GM12878 (cell line): ENCODE results near the gene FOXO3. TPM values are rescaled to one million over a fixed set of nuclear protein-coding genes. Genes with fewer than 3 reads are reported as not detected.

Experiments
- ASH2L ChIP-seq: fragments of 300-600, 200-600 bp; sonication (generic); IDR thresholded peaks from 2 replicates; pipeline ENCODE4 v1.6.1; 2017; ENCODE audit warnings: low read depth, mild to moderate bottlenecking, borderline replicate concordance
- BCL11A ChIP-seq: IDR thresholded peaks from 2 replicates; pipeline ENCODE4 v1.6.1; 2011; ENCODE audit warnings: low read depth, low read length
- BCLAF1 ChIP-seq: fragments of 450-650 bp; IDR thresholded peaks from 2 replicates; pipeline ENCODE4 v1.6.1; 2017; ENCODE audit warnings: antibody characterized with exemption, mild to moderate bottlenecking, moderate library complexity
- BRCA1 ChIP-seq: IDR thresholded peaks from 2 replicates; pipeline ENCODE4 v1.6.1; 2011; ENCODE audit warnings: low read depth, low read length, improper control_type of control experiment
- CREM ChIP-seq: IDR thresholded peaks from 2 replicates; pipeline ENCODE4 v1.6.1; 2014; ENCODE audit warnings: antibody characterized with exemption, low read depth
- E2F4 ChIP-seq: IDR thresholded peaks from 2 replicates; pipeline ENCODE4 v1.6.1; 2012; ENCODE audit warnings: low read depth, low read length, improper control_type of control experiment
- ETV6 ChIP-seq, 2 experiments: fragments of 450-650 bp in 1 of 2; IDR thresholded peaks in 1 of 2; conservative IDR thresholded peaks in 1 of 2; 2 replicates each; pipeline ENCODE4 v1.6.1; 2014; ENCODE audit warnings: antibody characterized with exemption in 1 of 2, borderline replicate concordance in 1 of 2, low read depth in 1 of 2, mild to moderate bottlenecking in 1 of 2, moderate library complexity in 1 of 2
- FOS ChIP-seq: IDR thresholded peaks from 3 replicates; pipeline ENCODE4 v1.6.1; 2011; ENCODE audit warnings: borderline replicate concordance; ENCODE audit not compliant: insufficient read length; ENCODE audit errors: extremely low read depth
- FOXK2 ChIP-seq: fragments of 450-650 bp; IDR thresholded peaks from 2 replicates; pipeline ENCODE4 v1.6.1; 2017; ENCODE audit warnings: mild to moderate bottlenecking, moderate library complexity
- GABPA ChIP-seq: IDR thresholded peaks from 2 replicates; pipeline ENCODE4 v1.6.1; 2014; ENCODE audit warnings: antibody characterized with exemption, low read depth, mild to moderate bottlenecking, inconsistent platforms
- IRF5 ChIP-seq: fragments of 450-650 bp; IDR thresholded peaks from 2 replicates; pipeline ENCODE4 v1.6.1; 2017; ENCODE audit warnings: borderline replicate concordance
- JUNB ChIP-seq: IDR thresholded peaks from 2 replicates; pipeline ENCODE4 v1.6.1; 2016; ENCODE audit warnings: antibody characterized with exemption, mild to moderate bottlenecking
- MXI1 ChIP-seq: fragments of 150-350 bp; IDR thresholded peaks from 2 replicates; pipeline ENCODE4 v1.6.1; 2011; ENCODE audit warnings: low read depth, mild to moderate bottlenecking, inconsistent platforms, low read length, improper control_type of control experiment
- MYB ChIP-seq: fragments of 150-350 bp; IDR thresholded peaks from 2 replicates; pipeline ENCODE4 v1.6.1; 2014; ENCODE audit warnings: mild to moderate bottlenecking, low read depth, low read length, borderline replicate concordance
- NBN ChIP-seq: fragments of 450-650 bp; IDR thresholded peaks from 2 replicates; pipeline ENCODE4 v1.6.1; 2016
- PML ChIP-seq: IDR thresholded peaks from 2 replicates; pipeline ENCODE4 v1.6.1; 2012; ENCODE audit warnings: low read length, inconsistent platforms
- RAD21 ChIP-seq: IDR thresholded peaks from 2 replicates; pipeline ENCODE4 v1.6.1; 2011; ENCODE audit warnings: mild to moderate bottlenecking, low read depth, low read length, moderate library complexity; ENCODE audit not compliant: insufficient read depth
- RELB ChIP-seq: fragments of 450-650 bp; IDR thresholded peaks from 2 replicates; pipeline ENCODE4 v1.6.1; 2017; ENCODE audit warnings: low read depth, mild to moderate bottlenecking, moderate library complexity
- SIX5 ChIP-seq: IDR thresholded peaks from 2 replicates; pipeline ENCODE4 v1.6.1; 2011; ENCODE audit warnings: mild to moderate bottlenecking, low read depth, low read length, moderate library complexity; ENCODE audit not compliant: severe bottlenecking
- SKIL ChIP-seq: fragments of 450-650 bp; IDR thresholded peaks from 2 replicates; pipeline ENCODE4 v1.6.1; 2017; ENCODE audit warnings: mild to moderate bottlenecking, low read depth, inconsistent platforms; ENCODE audit not compliant: poor library complexity, severe bottlenecking
- SPI1 ChIP-seq: IDR thresholded peaks from 2 replicates; pipeline ENCODE4 v1.6.1; 2011; ENCODE audit warnings: low read depth, mild to moderate bottlenecking, low read length, moderate library complexity, borderline replicate concordance; ENCODE audit not compliant: insufficient read depth
- SRF ChIP-seq, 2 experiments: IDR thresholded peaks; 2 replicates each; pipeline ENCODE4 v1.6.1; 2011; ENCODE audit warnings: low read depth in 2 of 2, low read length in 2 of 2, mild to moderate bottlenecking in 1 of 2, moderate library complexity in 1 of 2
- polyA plus RNA-seq, 11 experiments: library from polyadenylated mRNA; depleted of rRNA in 4 of 11; unstranded in 6 of 11; stranded (reverse) in 5 of 11; fragments of >200 nt; fragmentation: Nextera tagmentation in 4 of 11; fragmentation: Illumina TruSeq in 1 of 11; extraction: Ambion mirVana in 4 of 11; extraction: Trizol in 1 of 11; gene quantifications; 1 replicate in 1 of 11; 2 replicates in 10 of 11; pipeline versions ENCODE4 v1.2.1 to v1.2.3, GENCODE V29; 2011 to 2016; ENCODE audit warnings: inconsistent platforms in 2 of 11, missing spikeins in 2 of 11, low read depth in 1 of 11
- total RNA-seq, 4 experiments: library from RNA; depleted of rRNA in 3 of 4; stranded (reverse); fragments of >200 nt in 3 of 4; fragmentation: Illumina TruSeq in 1 of 4; extraction: Trizol in 1 of 4; gene quantifications; 2 replicates each; pipeline versions ENCODE4 v1.2.1 to v1.2.3, GENCODE V29; 2013 to 2021

Gene FOXO3
- total and polyA plus RNA-seq, 10 of the 15 experiments (the other 5 are each of a cell fraction or from before 2014, with no cell fraction given) = 0.82 to 4.5 (median 1.7) TPM

- TF ChIP-seq E2F4 (no peak), SRF (IDR thresholded peaks at IDR 0.05; ENCODE audit: low read depth in 2 of 2, low read length in 2 of 2) (no peak), MXI1 (no peak), CREM (peak; percentile 75), BCL11A (peak; percentile 99), FOXK2 (no peak), SKIL (peak; percentile 71), GABPA (no peak), ETV6 (conservative IDR thresholded peaks at IDR 0.05 in 1 of 2, IDR thresholded peaks at IDR 0.05 in 1 of 2; ENCODE audit: borderline replicate concordance in 1 of 2, low read depth in 1 of 2) (peak in 1 of 2 experiments; percentile 52; a peak in 1 of 4 replicates), JUNB (peak; percentile 65), BCLAF1 (no peak), PML (peak; percentile 79), SIX5 (no peak), IRF5 (no peak), NBN (no peak), RAD21 (0 out of 2 replicates have a peak, but pooled peaks have one; percentile 10), SPI1 (no peak), FOS (no peak), MYB (peak; percentile 91; the same call in 1 of the 2 replicates), RELB (peak; percentile 98), ASH2L (no peak), BRCA1 (no peak)
Measured at GRCh38 chr6:108598305-108598863, 37.7 kb downstream of the FOXO3 start (continued).
